Measurements from ENCODE around the gene UCP3. TPM values are rescaled to one million over a fixed set of nuclear protein-coding genes. Genes with fewer than 3 reads are reported as not detected.

The UCP3 gene
- total and polyA plus RNA-seq, 9 donors, result 0.70 to 2.2 (median 1.1) TPM

DNA sequence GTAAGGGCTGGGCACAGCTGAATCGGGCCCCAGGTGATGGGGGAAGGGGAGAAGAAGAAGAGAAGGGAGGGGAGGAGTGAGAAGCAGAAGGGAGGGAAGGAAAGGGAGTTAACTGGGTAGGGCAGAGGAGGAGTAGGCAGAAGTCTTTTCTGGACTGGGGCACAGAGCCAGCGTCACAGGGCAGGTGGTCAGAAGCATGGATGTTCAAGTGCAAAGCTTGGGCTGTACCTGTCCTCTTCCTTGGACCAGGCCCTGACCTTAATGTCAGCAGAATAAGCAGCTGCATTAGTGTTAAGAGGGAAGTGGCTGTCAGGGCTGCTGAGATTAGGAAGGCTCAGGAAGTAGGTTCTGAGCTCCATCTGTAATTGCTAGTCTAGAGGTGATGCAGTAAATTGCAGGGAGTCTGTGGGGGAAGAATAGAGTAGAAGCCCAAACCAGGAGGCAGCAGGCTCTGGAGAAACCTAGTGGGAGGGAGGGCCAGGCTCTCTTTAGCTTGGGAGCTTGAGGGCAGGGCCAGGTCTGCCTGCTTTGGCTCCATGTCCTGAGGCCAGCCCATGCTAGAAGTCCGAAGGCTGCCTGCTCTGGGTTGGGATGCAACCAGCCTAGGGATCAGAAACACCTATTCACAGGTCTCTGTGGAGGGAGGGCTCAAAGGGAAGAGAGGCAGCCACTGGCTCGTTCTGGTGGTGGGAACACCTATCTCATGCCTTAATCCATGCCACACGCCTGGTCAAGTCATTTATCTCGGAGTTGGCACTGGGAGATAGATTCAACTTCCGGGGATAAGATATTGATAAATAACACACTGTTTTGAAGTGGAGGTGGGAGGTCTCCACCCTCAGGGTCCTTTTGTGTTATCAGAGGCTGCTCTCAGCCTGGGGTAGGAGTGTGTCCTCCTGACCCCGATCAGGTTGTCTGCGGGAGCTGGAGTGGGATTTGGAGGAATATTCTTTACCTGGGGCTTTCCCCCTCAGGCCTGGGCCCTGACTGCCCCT is 1.7 kb upstream of the UCP3 start:
- TF ChIP-seq EP300 (IDR thresholded peaks at IDR 0.05) (no peak), POLR2A (IDR thresholded peaks at IDR 0.05) (no peak)
- TF ChIP-seq, protein P1, sequence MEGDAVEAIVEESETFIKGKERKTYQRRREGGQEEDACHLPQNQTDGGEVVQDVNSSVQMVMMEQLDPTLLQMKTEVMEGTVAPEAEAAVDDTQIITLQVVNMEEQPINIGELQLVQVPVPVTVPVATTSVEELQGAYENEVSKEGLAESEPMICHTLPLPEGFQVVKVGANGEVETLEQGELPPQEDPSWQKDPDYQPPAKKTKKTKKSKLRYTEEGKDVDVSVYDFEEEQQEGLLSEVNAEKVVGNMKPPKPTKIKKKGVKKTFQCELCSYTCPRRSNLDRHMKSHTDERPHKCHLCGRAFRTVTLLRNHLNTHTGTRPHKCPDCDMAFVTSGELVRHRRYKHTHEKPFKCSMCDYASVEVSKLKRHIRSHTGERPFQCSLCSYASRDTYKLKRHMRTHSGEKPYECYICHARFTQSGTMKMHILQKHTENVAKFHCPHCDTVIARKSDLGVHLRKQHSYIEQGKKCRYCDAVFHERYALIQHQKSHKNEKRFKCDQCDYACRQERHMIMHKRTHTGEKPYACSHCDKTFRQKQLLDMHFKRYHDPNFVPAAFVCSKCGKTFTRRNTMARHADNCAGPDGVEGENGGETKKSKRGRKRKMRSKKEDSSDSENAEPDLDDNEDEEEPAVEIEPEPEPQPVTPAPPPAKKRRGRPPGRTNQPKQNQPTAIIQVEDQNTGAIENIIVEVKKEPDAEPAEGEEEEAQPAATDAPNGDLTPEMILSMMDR (IDR thresholded peaks at IDR 0.05), result no peak
- 86 to 90% (median 88%) methylated on average over 9 of the region's 9 CpGs for WGBS, 3 donors
- H3K4me1 ChIP-seq (ENCODE audit: insufficient read depth), result no peaks in the 10 kb centered on the region
- no peak for DNase-seq
- H3K36me3 ChIP-seq, result no peaks in the 10 kb centered on the region
- no peaks in the 10 kb centered on the region for H3K9me3 ChIP-seq
- intact Hi-C loops (cut with DNase I), result no loop called here
- H3K4me3 ChIP-seq, result no peak overlapping the region
- no peaks in the 10 kb centered on the region for H3K27me3 ChIP-seq
- H3K27ac ChIP-seq, result no peak overlapping the region

DNA sequence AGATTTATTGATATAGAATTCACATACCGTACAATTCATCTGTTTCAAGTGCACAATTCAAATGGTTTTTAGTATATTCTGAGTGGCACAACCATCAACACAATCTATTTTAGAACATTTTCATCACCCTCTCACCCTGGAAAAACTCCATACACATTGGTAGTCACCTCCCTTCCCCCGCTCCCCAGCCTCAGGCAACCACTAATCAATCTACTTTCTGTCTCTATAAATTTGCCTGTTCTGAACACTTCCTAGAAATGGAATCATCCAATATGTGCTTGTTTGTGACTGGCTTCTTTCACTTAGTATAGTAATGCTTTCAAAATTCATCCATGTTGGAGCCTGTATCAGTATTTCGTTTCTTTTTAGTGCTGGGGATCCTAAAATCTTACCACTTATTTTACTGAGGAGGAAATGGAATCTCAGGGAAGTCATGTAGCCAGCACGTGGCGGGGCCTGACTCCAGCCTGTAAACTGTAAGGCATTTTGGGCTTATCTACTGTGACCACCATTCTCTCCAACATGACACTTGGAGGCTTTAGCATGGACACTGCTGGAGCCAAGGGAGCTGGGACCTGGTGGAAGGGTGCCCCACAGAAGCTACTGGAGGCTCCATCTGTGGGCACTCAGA is 905 bp upstream of the UCP3 start:
- Histone ChIP-seq H3K27ac (no peak overlapping the region), H3K27me3 (no peaks in the 10 kb centered on the region), H3K36me3 (no peaks in the 10 kb centered on the region), H3K9me3 (no peaks in the 10 kb centered on the region), H3K4me3 (no peak overlapping the region), H3K4me1 (ENCODE audit: insufficient read depth) (no peaks in the 10 kb centered on the region)
- no peak for DNase-seq
- TF ChIP-seq, protein P1 (IDR thresholded peaks at IDR 0.05), result no peak
- TF ChIP-seq POLR2A (IDR thresholded peaks at IDR 0.05), result no peak
- no peak for TF ChIP-seq EP300 (IDR thresholded peaks at IDR 0.05)
- intact Hi-C loops (cut with DNase I), result no loop called here
- whole genome bisulfite sequencing, 3 donors, result 90 to 94% (median 93%) methylated on average over 5 of the region's 5 CpGs

DNA sequence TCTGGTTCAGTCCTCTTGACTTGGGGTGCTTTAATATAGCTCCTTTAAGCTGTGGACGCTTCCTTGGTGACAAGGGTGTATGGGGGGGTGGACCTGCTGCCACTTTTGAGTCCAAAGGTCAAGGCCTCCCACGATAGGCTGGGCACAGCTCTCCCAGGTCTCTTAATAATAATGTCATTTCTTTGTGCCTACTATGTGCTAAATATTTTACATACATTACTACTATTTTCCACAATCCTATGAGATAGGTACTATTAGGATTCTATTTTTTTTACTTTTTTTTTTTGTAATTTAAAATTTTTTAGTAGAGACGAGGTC is 304 bp upstream of the UCP3 start:
- intact Hi-C loops (cut with DNase I), result no loop called here
- H3K27me3 ChIP-seq, result no peaks in the 10 kb centered on the region
- no peak overlapping the region for H3K4me3 ChIP-seq
- no peak overlapping the region for H3K27ac ChIP-seq
- H3K4me1 ChIP-seq (ENCODE audit: insufficient read depth), result no peaks in the 10 kb centered on the region
- DNase-seq, result no peak
- TF ChIP-seq POLR2A (IDR thresholded peaks at IDR 0.05), result no peak
- TF ChIP-seq, protein P1 (IDR thresholded peaks at IDR 0.05), result no peak
- no peak for TF ChIP-seq EP300 (IDR thresholded peaks at IDR 0.05)
- WGBS, 3 donors, result 79 to 85% (median 83%) methylated on average over 3 of the region's 3 CpGs
- no peaks in the 10 kb centered on the region for H3K36me3 ChIP-seq
- H3K9me3 ChIP-seq, result no peaks in the 10 kb centered on the region

DNA sequence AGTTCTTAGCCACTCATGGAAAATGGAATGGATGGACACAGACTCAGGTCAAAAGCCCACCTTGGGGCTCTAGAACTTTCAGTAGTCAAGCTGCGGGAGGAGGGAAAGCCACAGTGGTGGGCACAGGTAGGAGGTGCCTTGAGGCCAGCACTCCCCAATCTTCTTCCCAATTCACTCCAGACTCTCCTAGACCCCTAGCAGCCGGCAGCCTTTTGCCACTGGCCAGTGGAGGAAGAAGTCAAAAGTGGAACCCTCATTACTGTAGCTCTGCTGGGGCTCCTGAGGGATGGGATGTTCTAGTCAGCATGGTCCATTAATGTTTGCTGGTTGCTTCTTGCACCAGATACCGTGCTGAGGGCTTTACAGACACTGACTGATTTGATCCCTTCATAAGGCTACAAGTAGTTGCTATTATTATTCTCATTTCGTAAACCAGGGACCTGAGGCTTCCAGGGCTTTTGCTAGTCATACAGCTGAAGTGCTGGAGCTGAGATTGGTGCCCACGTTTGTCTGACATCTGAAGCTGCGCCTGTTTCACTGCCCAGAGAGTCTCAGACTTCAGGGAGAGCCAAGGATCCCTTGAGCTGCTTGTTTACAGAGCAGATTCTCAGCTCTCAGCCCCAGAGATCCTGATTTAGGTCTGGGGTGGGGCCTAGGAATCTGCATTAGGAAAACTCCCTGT is 1.1 kb downstream of the UCP3 start:
- Histone ChIP-seq H3K36me3 (no peaks in the 10 kb centered on the region), H3K27ac (no peak overlapping the region), H3K4me1 (ENCODE audit: insufficient read depth) (no peaks in the 10 kb centered on the region), H3K4me3 (no peak overlapping the region), H3K9me3 (no peaks in the 10 kb centered on the region), H3K27me3 (no peaks in the 10 kb centered on the region)
- TF ChIP-seq, protein P1 (IDR thresholded peaks at IDR 0.05), result no peak
- TF ChIP-seq POLR2A (IDR thresholded peaks at IDR 0.05) (no peak), EP300 (IDR thresholded peaks at IDR 0.05) (no peak)
- DNase-seq, result no peak
- intact Hi-C loops (cut with DNase I), result no loop called here
- 85 to 91% (median 87%) methylated on average over 6 of the region's 6 CpGs for WGBS, 3 donors
